ENCODE results near the gene SCG3. TPM values are rescaled to one million over a fixed set of nuclear protein-coding genes. Genes with fewer than 3 reads are reported as not detected.

Gene SCG3
- total RNA-seq, 1 experiment from 2014 or later = 32.1 TPM

GRCh38 chr15:51739061-51739712 lies 57.9 kb downstream of the SCG3 start (continued):
- TF ChIP-seq NR1H2 (CRISPR knock-in tag; IDR thresholded peaks at IDR 0.05) (no peak), ARID4B (CRISPR knock-in tag; IDR thresholded peaks at IDR 0.05; ENCODE audit: borderline replicate concordance) (no peak), ZNF232 (CRISPR knock-in tag; IDR thresholded peaks at IDR 0.05) (no peak), RORB (CRISPR knock-in tag; IDR thresholded peaks at IDR 0.05) (no peak), CBFB (CRISPR knock-in tag; IDR thresholded peaks at IDR 0.05; ENCODE audit: low read depth) (no peak), ZNF532 (CRISPR knock-in tag; IDR thresholded peaks at IDR 0.05; ENCODE audit: borderline replicate concordance) (no peak), FOXP1 (CRISPR knock-in tag; IDR thresholded peaks at IDR 0.05; ENCODE audit: borderline replicate concordance) (no peak), TCF7 (CRISPR knock-in tag; IDR thresholded peaks at IDR 0.05; ENCODE audit: low read depth) (no peak), ZNF423 (CRISPR knock-in tag; IDR thresholded peaks at IDR 0.05) (no peak)
- TF ChIP-seq, protein P1, sequence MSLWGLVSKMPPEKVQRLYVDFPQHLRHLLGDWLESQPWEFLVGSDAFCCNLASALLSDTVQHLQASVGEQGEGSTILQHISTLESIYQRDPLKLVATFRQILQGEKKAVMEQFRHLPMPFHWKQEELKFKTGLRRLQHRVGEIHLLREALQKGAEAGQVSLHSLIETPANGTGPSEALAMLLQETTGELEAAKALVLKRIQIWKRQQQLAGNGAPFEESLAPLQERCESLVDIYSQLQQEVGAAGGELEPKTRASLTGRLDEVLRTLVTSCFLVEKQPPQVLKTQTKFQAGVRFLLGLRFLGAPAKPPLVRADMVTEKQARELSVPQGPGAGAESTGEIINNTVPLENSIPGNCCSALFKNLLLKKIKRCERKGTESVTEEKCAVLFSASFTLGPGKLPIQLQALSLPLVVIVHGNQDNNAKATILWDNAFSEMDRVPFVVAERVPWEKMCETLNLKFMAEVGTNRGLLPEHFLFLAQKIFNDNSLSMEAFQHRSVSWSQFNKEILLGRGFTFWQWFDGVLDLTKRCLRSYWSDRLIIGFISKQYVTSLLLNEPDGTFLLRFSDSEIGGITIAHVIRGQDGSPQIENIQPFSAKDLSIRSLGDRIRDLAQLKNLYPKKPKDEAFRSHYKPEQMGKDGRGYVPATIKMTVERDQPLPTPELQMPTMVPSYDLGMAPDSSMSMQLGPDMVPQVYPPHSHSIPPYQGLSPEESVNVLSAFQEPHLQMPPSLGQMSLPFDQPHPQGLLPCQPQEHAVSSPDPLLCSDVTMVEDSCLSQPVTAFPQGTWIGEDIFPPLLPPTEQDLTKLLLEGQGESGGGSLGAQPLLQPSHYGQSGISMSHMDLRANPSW (CRISPR knock-in tag; conservative IDR thresholded peaks at IDR 0.05; ENCODE audit: low read depth) = no peak

GRCh38 chr15:51749307-51749706 lies 68.0 kb downstream of the SCG3 start:
- Mint-ChIP-seq H3K4me1 (peaks cover 5% of the 10 kb centered on the region), H3K9me3 (no peaks in the 10 kb centered on the region), H3K27ac (no peak overlapping the region), H3K4me3 (no peak overlapping the region), H3K36me3 (no peaks in the 10 kb centered on the region), H3K27me3 (ENCODE audit: low read depth) (peaks cover 64% of the 10 kb centered on the region)
- no peak for DNase-seq (ENCODE audit: low spot score)
- ChIA-PET POLR2A (no interaction called here), CTCF (interaction anchor here (1.2 kb wide), 1 partner anchor 99 kb away, joined by 3 read pairs; no protein-coding TSS in a partner anchor)
- ATAC-seq = no peak
- TF ChIP-seq ETV6 (CRISPR knock-in tag; IDR thresholded peaks at IDR 0.05) (no peak), USF2 (CRISPR knock-in tag; IDR thresholded peaks at IDR 0.05) (no peak), ATF1 (CRISPR knock-in tag; IDR thresholded peaks at IDR 0.05) (no peak), FOXP1 (CRISPR knock-in tag; IDR thresholded peaks at IDR 0.05; ENCODE audit: borderline replicate concordance) (no peak), KAT7 (CRISPR knock-in tag; IDR thresholded peaks at IDR 0.05; ENCODE audit: borderline replicate concordance) (no peak)
- TF ChIP-seq, protein P2, sequence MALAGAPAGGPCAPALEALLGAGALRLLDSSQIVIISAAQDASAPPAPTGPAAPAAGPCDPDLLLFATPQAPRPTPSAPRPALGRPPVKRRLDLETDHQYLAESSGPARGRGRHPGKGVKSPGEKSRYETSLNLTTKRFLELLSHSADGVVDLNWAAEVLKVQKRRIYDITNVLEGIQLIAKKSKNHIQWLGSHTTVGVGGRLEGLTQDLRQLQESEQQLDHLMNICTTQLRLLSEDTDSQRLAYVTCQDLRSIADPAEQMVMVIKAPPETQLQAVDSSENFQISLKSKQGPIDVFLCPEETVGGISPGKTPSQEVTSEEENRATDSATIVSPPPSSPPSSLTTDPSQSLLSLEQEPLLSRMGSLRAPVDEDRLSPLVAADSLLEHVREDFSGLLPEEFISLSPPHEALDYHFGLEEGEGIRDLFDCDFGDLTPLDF (CRISPR knock-in tag; IDR thresholded peaks at IDR 0.05) = no peak
- TF ChIP-seq, protein P3, sequence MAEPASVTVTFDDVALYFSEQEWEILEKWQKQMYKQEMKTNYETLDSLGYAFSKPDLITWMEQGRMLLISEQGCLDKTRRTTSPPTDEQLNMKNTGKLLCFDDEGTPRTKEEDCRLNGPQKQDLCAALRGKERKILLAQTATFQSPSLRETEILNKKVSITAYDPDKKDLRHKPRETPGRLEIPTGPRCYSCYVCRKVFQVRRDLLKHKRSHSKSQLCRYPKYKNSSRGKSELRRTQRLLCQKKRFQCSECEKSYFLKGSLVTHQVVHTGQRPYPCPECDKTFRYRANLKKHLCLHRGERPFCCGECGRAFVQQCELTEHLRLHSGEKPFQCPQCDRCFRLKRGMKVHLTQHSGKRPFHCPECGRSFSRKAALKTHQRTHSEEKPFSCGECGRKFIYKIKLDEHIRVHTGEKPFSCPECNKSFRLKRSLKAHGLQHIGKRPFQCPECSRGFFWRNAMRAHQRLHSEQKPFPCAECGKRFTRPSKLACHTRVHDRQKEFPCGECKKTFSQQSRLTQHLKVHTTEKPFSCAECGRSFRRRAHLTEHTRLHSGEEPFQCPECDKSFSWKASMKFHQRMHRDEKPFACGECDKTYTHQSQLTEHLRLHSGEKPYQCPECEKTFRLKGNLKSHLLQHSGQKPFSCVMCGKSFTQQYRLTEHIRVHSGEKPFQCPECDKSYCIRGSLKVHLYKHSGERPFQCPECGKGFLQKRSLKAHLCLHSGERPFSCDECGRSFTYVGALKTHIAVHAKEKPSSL (CRISPR knock-in tag; conservative IDR thresholded peaks at IDR 0.05) = no peak
- TF ChIP-seq, protein P4, sequence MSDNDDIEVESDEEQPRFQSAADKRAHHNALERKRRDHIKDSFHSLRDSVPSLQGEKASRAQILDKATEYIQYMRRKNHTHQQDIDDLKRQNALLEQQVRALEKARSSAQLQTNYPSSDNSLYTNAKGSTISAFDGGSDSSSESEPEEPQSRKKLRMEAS (CRISPR knock-in tag; IDR thresholded peaks at IDR 0.05) = no peak

Measured in WTC11 (cell line).